WI38 (cell line): ENCODE measurements around the gene SLC9A7.
A peak's percentile ranks its signal among the peaks of the same experiment; 100 is the strongest.

ENCODE experiments used
- H3K4me3 ChIP-seq: 2 replicates; pipeline ENCODE4 v1.5.1; 2011; ENCODE audit warnings: low read depth, mild to moderate bottlenecking, control low read depth, low read length
- CTCF ChIP-seq: IDR thresholded peaks from 2 replicates; pipeline ENCODE4 v1.5.1; 2012; ENCODE audit warnings: low read depth, mild to moderate bottlenecking, control low read depth, low read length

Gene SLC9A7

GRCh38 chrX:46582325-46582724 is 176.6 kb downstream of the SLC9A7 start:
- no peak overlapping the region for H3K4me3 ChIP-seq

GRCh38 chrX:46580613-46581012 is 178.3 kb downstream of the SLC9A7 start:
- TF ChIP-seq CTCF, result no peak
- no peak overlapping the region for H3K4me3 ChIP-seq

More at GRCh38 chrX:46582325-46582724, 176.6 kb downstream of the SLC9A7 start:
- TF ChIP-seq CTCF, result no peak

GRCh38 chrX:46579250-46579649 is 179.7 kb downstream of the SLC9A7 start:
- H3K4me3 ChIP-seq, result no peak overlapping the region
- no peak for TF ChIP-seq CTCF

- no peak for TF ChIP-seq CTCF
- no peak overlapping the region for H3K4me3 ChIP-seq
Measured at GRCh38 chrX:46577221-46578005, 181.5 kb downstream of the SLC9A7 start.

- peak overlapping the region; percentile 61 for H3K4me3 ChIP-seq
- TF ChIP-seq CTCF, result no peak
Measured at GRCh38 chrX:46576458-46576857, 182.5 kb downstream of the SLC9A7 start.

GRCh38 chrX:46575991-46576392 is 182.9 kb downstream of the SLC9A7 start:
- H3K4me3 ChIP-seq, result peak overlapping the region; percentile 61
- no peak for TF ChIP-seq CTCF

- peak overlapping the region; percentile 61 for H3K4me3 ChIP-seq
- TF ChIP-seq CTCF, result no peak
Measured at GRCh38 chrX:46575586-46575985, 183.3 kb downstream of the SLC9A7 start.
